Osteoblast (primary cell): ENCODE measurements around the gene BIN2. TPM values are rescaled to one million over a fixed set of nuclear protein-coding genes. Genes with fewer than 3 reads are reported as not detected.
"Not testable (repeated sequence)": the region's sequence is repeated elsewhere in the genome, so short reads cannot be mapped to it uniquely, and the experiment has no call there.

ENCODE experiments used
- DNase-seq: peaks from one replicate; pipeline ENCODE4 v3.0.0; 2011; ENCODE audit warnings: low spot score, mixed read lengths; ENCODE audit not compliant: insufficient read length; ENCODE audit errors: missing footprints
- H2AFZ ChIP-seq: 2 replicates; pipeline ENCODE4 v1.6.0; 2011; ENCODE audit warnings: mild to moderate bottlenecking, low read length
- H3K27ac ChIP-seq: 2 replicates; pipeline ENCODE4 v1.5.1; 2011; ENCODE audit warnings: mild to moderate bottlenecking, low read depth, low read length, moderate library complexity
- H3K27me3 ChIP-seq: 2 replicates; pipeline ENCODE4 v1.6.0; 2012; ENCODE audit warnings: mild to moderate bottlenecking, control low read depth, inconsistent platforms, low read length, moderate library complexity; ENCODE audit not compliant: insufficient read depth
- H3K36me3 ChIP-seq: 2 replicates; pipeline ENCODE4 v1.5.1; 2011; ENCODE audit warnings: mild to moderate bottlenecking, low read length, control low read depth, moderate library complexity; ENCODE audit not compliant: insufficient read depth
- H3K4me1 ChIP-seq: 2 replicates; pipeline ENCODE4 v1.5.1; 2011; ENCODE audit warnings: mild to moderate bottlenecking, low read length, control low read depth, moderate library complexity; ENCODE audit not compliant: insufficient read depth
- H3K4me2 ChIP-seq: 2 replicates; pipeline ENCODE4 v1.6.0; 2011; ENCODE audit warnings: mild to moderate bottlenecking, low read length; ENCODE audit not compliant: insufficient read depth
- H3K4me3 ChIP-seq: fragments of 200-600 bp; sonication (generic); 3 replicates; pipeline ENCODE4 v1.5.1; 2012; ENCODE audit warnings: mild to moderate bottlenecking, low read length, inconsistent platforms; ENCODE audit not compliant: insufficient read depth
- H3K79me2 ChIP-seq: 2 replicates; pipeline ENCODE4 v1.6.0; 2012; ENCODE audit warnings: mild to moderate bottlenecking, low read length, control low read depth, inconsistent platforms; ENCODE audit not compliant: insufficient read depth
- H3K9me3 ChIP-seq: 2 replicates; pipeline ENCODE4 v1.5.1; 2011; ENCODE audit warnings: low read depth, low read length, control low read depth
- H4K20me1 ChIP-seq: 2 replicates; pipeline ENCODE4 v1.6.0; 2012; ENCODE audit warnings: mild to moderate bottlenecking, low read length, control low read depth; ENCODE audit not compliant: insufficient read depth
- total RNA-seq: library from RNA; depleted of rRNA; stranded (reverse); fragments of >200 nt; gene quantifications from 2 replicates; pipeline ENCODE4 v1.2.3, GENCODE V29; 2012
- TF ChIP-seq, protein P1 (sequence below): IDR thresholded peaks from 2 replicates; pipeline ENCODE4 v1.5.1; 2011; ENCODE audit warnings: mild to moderate bottlenecking, low read depth, low read length, moderate library complexity; ENCODE audit errors: extremely low read depth

BIN2 gene
- total RNA-seq, 1 donor, result under 0.01 TPM

- peaks cover 52% of the 10 kb centered on the region for H3K79me2 ChIP-seq
- peaks cover 3% of the 10 kb centered on the region for H4K20me1 ChIP-seq
- no peak overlapping the region for H3K4me2 ChIP-seq
- no peaks in the 10 kb centered on the region for H3K27me3 ChIP-seq
- no peak overlapping the region for H3K27ac ChIP-seq
- H3K9me3 ChIP-seq, result no peaks in the 10 kb centered on the region
- no peaks in the 10 kb centered on the region for H3K36me3 ChIP-seq
- no peak overlapping the region for H3K4me3 ChIP-seq
- TF ChIP-seq, protein P1, sequence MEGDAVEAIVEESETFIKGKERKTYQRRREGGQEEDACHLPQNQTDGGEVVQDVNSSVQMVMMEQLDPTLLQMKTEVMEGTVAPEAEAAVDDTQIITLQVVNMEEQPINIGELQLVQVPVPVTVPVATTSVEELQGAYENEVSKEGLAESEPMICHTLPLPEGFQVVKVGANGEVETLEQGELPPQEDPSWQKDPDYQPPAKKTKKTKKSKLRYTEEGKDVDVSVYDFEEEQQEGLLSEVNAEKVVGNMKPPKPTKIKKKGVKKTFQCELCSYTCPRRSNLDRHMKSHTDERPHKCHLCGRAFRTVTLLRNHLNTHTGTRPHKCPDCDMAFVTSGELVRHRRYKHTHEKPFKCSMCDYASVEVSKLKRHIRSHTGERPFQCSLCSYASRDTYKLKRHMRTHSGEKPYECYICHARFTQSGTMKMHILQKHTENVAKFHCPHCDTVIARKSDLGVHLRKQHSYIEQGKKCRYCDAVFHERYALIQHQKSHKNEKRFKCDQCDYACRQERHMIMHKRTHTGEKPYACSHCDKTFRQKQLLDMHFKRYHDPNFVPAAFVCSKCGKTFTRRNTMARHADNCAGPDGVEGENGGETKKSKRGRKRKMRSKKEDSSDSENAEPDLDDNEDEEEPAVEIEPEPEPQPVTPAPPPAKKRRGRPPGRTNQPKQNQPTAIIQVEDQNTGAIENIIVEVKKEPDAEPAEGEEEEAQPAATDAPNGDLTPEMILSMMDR, result no peak
- no peak overlapping the region for H2AFZ ChIP-seq
- DNase-seq, result no peak
- peaks cover 6% of the 10 kb centered on the region for H3K4me1 ChIP-seq
Measured at GRCh38 chr12:51263341-51263740, 60.6 kb downstream of the BIN2 start.

DNA sequence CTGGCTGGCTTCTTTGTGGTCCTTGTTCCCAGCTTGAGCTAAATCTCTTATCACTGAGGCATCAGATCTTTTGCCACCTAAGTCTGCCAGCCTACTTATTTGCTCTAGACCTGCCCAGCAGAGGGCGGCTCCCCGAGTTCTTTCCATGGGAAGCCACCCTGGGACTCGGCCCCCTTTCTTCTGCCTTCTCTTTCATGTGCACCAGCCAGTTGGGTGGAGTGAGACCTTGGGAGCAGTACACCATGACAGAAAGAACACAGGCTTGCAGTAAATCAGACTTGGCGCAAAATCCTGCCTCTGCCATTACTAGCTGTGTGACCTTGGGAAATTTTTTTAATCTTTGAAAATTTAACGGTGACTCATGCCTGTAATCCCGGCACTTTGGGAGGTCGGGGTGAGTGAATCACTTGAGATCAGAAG, 61.2 kb downstream of the BIN2 start:
- Histone ChIP-seq H3K36me3 (no peaks in the 10 kb centered on the region), H3K4me3 (no peak overlapping the region), H3K4me2 (peak overlapping the region; percentile 29), H3K27me3 (no peaks in the 10 kb centered on the region), H3K9me3 (no peaks in the 10 kb centered on the region), H4K20me1 (peaks cover 3% of the 10 kb centered on the region), H3K79me2 (peaks cover 50% of the 10 kb centered on the region), H3K4me1 (peaks cover 6% of the 10 kb centered on the region), H3K27ac (peak overlapping the region; percentile 11), H2AFZ (no peak overlapping the region)
- TF ChIP-seq, protein P1, result peak; percentile 52
- peak; percentile 87 for DNase-seq

DNA sequence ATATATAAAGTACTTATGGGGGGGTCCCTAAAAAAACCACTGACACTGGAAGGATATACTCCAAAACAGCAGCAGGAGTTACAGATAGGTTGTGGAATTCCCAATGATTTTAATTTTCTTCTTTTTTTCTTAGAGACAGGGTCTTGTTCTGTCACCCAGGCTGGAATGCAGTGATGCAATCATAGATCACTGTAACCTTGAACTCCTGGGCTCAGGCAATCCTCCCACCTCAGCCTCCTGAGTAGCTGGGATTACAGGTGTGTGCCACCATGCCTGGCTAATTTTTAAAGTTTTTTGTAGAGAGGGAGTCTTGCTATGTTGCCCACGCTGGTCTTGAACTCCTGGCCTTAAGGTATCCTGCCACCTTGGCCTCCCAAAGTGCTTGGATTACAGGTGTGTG, 64.4 kb downstream of the BIN2 start:
- H3K4me3 ChIP-seq, H3K4me1 ChIP-seq, H3K9me3 ChIP-seq, H3K4me2 ChIP-seq, H3K36me3 ChIP-seq, DNase-seq, H3K27me3 ChIP-seq, H2AFZ ChIP-seq, H3K27ac ChIP-seq, H4K20me1 ChIP-seq: not testable (repeated sequence)
- H3K79me2 ChIP-seq, result peaks cover 44% of the 10 kb centered on the region

DNA sequence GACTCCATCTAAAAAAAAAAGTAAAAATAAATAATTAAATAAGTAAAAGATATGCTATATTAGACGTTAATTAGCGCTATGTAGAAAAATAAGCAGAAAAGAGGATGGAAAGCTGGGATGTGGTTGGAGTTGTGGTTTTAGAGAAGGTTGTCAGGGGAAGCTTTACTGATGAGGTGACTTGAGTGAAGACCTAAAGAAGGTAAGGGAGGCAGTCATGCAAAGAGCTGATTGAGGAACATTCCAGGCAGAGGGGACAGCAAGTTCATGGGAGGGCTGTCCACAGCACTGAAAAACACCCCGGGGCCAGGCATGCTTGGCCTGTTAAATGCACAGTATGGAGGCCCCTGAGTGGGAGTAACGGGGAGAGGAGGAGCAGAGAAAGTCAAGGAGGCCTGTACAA, 69.4 kb downstream of the BIN2 start:
- H3K4me2 ChIP-seq, result no peak overlapping the region
- H3K9me3 ChIP-seq, result no peaks in the 10 kb centered on the region
- H3K27ac ChIP-seq, result no peak overlapping the region
- H2AFZ ChIP-seq, result no peak overlapping the region
- TF ChIP-seq, protein P1, result no peak
- H4K20me1 ChIP-seq, result no peaks in the 10 kb centered on the region
- H3K4me3 ChIP-seq, result no peak overlapping the region
- H3K79me2 ChIP-seq, result peaks cover 40% of the 10 kb centered on the region
- no peaks in the 10 kb centered on the region for H3K27me3 ChIP-seq
- H3K36me3 ChIP-seq, result peaks cover 9% of the 10 kb centered on the region
- DNase-seq, result no peak
- H3K4me1 ChIP-seq, result no peaks in the 10 kb centered on the region

DNA sequence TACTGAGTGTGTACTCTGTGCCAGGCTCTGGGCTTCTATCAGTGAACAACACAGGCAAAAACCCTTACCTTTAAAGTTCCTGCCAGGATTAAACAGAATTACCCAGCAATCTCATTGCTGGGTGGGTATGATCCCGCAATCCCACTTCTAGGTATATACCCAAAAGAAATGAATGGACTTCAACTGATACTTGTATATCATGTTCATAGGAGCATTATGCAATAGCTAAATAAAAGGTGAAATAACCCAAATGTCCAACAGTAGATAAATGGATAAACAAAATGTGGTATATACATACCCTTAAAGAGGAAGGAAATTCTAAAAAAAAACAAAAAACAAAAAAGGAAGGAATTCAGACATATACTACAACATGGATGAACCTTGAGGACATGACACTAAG, 70.7 kb downstream of the BIN2 start:
- Histone ChIP-seq H3K27me3 (no peaks in the 10 kb centered on the region), H3K27ac (no peak overlapping the region), H3K4me1 (no peaks in the 10 kb centered on the region), H3K79me2 (peaks cover 45% of the 10 kb centered on the region), H4K20me1 (no peaks in the 10 kb centered on the region), H3K4me3 (no peak overlapping the region), H3K9me3 (no peaks in the 10 kb centered on the region), H2AFZ (no peak overlapping the region), H3K4me2 (no peak overlapping the region), H3K36me3 (peaks cover 9% of the 10 kb centered on the region)
- TF ChIP-seq, protein P1, result no peak
- DNase-seq, result no peak
